Measurements from ENCODE around the gene OR10AD1.

GRCh38 chr12:48197549-48197970, 5.5 kb downstream of the OR10AD1 start:
- TF ChIP-seq CTCF (optimal IDR thresholded peaks at IDR 0.05 in 1 of 3, IDR thresholded peaks at IDR 0.05 in 1 of 3, conservative IDR thresholded peaks at IDR 0.05 in 1 of 3; ENCODE audit: extremely low read depth in 1 of 3, insufficient read depth in 2 of 3, low read length in 3 of 3) (peak in 1 of 3 experiments; percentile 53), EZH2 (IDR thresholded peaks at IDR 0.05; ENCODE audit: low read length) (no peak)

All from keratinocyte (primary cell).